ENCODE results near the gene PTH1R.
A peak's percentile ranks its signal among the peaks of the same experiment; 100 is the strongest.

Gene PTH1R

DNA sequence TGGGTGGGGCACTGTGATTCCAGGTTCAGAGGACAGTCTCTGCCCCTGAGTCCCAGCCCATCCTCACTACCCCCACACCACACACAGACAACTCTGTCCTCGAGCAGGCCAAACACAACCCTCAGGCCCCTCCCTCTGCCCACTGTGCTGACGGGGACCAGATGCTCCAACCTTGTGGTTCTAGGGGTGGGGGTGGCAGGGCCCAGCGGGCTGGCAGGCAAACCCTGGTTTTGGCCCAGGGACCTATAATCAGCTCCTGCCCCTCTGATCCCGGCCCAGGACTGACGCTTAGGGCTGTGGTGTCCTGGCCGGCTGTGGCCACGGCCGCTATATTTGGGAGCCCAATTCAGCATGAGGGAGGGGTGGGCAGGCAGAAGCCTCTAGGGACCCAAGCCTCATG lies 9.2 kb upstream of the PTH1R start:
- DNase-seq (ENCODE audit: low read depth in 2 of 2), result no peak
- H3K4me3 ChIP-seq (replicated peaks in 1 of 2; ENCODE audit: low read depth in 2 of 2, low read length in 2 of 2), result no peak overlapping the region
- TF ChIP-seq, protein P1, sequence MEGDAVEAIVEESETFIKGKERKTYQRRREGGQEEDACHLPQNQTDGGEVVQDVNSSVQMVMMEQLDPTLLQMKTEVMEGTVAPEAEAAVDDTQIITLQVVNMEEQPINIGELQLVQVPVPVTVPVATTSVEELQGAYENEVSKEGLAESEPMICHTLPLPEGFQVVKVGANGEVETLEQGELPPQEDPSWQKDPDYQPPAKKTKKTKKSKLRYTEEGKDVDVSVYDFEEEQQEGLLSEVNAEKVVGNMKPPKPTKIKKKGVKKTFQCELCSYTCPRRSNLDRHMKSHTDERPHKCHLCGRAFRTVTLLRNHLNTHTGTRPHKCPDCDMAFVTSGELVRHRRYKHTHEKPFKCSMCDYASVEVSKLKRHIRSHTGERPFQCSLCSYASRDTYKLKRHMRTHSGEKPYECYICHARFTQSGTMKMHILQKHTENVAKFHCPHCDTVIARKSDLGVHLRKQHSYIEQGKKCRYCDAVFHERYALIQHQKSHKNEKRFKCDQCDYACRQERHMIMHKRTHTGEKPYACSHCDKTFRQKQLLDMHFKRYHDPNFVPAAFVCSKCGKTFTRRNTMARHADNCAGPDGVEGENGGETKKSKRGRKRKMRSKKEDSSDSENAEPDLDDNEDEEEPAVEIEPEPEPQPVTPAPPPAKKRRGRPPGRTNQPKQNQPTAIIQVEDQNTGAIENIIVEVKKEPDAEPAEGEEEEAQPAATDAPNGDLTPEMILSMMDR (IDR thresholded peaks at IDR 0.05; ENCODE audit: low read depth, low read length), result no peak

DNA sequence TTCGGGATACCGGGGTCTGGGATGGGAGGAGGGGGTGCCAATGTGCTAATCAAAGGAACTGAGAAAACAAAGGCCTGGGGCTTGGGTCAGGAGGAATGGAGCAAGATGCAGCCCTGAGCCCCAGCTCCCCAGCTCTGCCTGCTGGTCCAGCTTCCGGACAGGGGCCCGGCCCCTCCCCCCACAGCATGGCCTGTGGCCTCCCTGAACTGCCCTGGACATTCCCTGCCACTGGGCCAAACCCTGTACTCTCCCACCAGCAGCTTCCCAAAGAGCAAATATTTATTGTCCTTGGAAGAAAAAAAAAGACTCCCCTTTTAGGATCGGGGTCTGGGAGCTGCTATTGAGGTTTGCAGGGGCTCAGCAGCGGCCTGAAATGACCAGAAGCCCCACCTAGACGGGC lies 8.6 kb upstream of the PTH1R start:
- no peak for DNase-seq (ENCODE audit: low read depth in 2 of 2)
- H3K4me3 ChIP-seq (replicated peaks in 1 of 2; ENCODE audit: low read depth in 2 of 2, low read length in 2 of 2), result no peak overlapping the region
- TF ChIP-seq, protein P1 (IDR thresholded peaks at IDR 0.05; ENCODE audit: low read depth, low read length), result no peak

DNA sequence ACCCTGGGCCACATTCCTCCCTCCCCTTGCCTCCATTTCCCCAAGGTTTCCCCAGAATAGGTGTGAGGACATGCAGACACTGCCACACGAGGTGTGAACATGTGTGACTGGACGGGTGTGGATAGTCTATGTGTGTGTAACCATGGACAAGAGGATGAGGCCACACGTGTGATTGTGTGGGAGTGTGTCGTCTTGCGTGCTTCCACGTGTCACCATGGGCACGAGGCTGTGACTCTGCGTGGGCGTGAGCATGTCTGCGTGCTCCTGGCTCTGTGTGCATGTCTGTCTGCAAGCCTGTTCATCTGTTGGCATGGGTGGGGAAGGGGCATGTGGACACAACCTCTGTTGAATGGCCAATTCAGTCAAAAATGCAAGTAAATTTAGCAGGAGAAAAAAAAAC lies 8.1 kb upstream of the PTH1R start:
- TF ChIP-seq, protein P1 (IDR thresholded peaks at IDR 0.05; ENCODE audit: low read depth, low read length), result no peak
- DNase-seq (ENCODE audit: low read depth in 2 of 2), result no peak
- no peak overlapping the region for H3K4me3 ChIP-seq (replicated peaks in 1 of 2; ENCODE audit: low read depth in 2 of 2, low read length in 2 of 2)

DNA sequence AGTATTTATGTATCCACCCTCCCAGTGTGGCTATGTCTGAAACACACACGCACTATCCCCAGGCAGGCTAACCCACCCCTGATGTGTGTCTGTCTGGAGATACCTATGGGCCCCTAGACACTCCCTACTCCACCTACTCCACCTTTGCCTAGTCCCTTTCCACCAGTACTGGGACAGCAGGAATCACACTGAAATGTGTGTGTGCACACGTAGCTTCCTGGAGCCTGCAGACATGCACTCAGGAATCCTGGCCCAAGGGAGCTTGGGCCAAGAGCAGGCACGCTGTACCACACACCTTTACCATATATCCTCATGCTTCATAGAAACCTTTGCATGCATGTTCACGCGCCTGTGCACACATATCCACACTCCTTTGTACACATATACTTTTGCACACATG lies 6.9 kb upstream of the PTH1R start:
- no peak overlapping the region for H3K4me3 ChIP-seq (replicated peaks in 1 of 2; ENCODE audit: low read depth in 2 of 2, low read length in 2 of 2)
- TF ChIP-seq, protein P1 (IDR thresholded peaks at IDR 0.05; ENCODE audit: low read depth, low read length), result no peak
- DNase-seq (ENCODE audit: low read depth in 2 of 2), result no peak

DNA sequence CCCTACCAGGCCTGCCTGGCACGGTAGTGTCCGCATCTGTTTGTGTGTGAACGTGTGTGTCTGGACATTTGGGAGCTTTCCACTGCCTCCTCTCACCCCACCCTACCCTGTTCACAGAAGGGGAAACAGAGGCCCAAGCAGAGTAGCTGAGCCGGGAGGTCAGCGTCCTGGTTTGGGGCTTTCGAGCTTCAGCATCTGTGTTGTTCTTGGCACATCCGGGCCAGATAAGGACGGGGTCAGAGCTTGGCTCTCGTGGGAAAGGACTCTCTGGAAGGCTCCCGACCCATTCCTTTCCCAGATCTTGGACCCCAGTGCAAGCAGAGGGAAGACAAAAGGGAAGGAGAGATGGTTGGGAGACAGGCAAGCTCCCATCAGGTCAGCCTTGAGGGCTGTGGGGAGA lies 6.3 kb upstream of the PTH1R start:
- DNase-seq (ENCODE audit: low read depth in 2 of 2), result peak in 1 of 2 donors; percentile 56
- TF ChIP-seq, protein P1 (IDR thresholded peaks at IDR 0.05; ENCODE audit: low read depth, low read length), result no peak
- no peak overlapping the region for H3K4me3 ChIP-seq (replicated peaks in 1 of 2; ENCODE audit: low read depth in 2 of 2, low read length in 2 of 2)

DNA sequence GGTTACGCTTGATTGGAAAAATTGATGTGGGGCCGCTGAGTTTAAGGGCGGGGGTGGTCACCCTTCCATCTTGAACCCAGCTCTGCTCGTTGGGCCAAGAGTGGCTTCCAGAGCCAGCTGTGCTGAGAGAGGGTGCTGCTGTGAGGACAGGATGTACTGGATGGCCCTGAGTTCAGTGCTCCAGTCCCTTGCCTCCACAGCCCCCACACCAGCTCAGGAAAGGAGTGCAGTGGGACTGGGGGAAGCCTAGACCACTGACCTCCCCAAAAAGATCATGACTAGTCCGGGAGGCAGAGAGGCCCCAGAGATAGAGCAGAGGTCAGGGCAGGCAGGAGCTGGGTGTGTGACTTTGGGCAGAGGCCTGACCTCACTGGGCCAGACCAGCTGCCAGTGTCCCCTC lies 4.0 kb upstream of the PTH1R start:
- no peak overlapping the region for H3K4me3 ChIP-seq (replicated peaks in 1 of 2; ENCODE audit: low read depth in 2 of 2, low read length in 2 of 2)
- no peak for DNase-seq (ENCODE audit: low read depth in 2 of 2)
- TF ChIP-seq, protein P1 (IDR thresholded peaks at IDR 0.05; ENCODE audit: low read depth, low read length), result no peak

DNA sequence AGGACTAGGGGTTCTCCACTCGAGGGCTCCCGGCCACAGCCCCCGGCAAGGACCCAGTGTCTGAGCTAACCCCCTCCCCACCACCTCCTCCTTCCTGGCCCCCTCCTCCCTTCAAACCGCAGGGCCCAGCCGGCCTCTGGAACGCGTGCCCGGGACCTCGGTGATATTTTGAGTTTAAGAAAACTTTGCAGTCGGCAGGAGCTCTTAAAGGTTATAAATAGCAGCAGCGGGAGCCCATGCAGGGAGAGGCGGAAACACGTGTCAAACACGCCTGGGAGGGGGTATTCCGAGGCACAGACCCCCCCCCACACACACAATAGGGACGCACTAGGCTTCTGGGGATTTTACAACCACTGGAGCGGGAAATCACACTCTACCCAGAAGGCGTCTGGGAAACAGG lies 3.1 kb upstream of the PTH1R start:
- no peak for DNase-seq (ENCODE audit: low read depth in 2 of 2)
- no peak overlapping the region for H3K4me3 ChIP-seq (replicated peaks in 1 of 2; ENCODE audit: low read depth in 2 of 2, low read length in 2 of 2)
- TF ChIP-seq, protein P1 (IDR thresholded peaks at IDR 0.05; ENCODE audit: low read depth, low read length), result no peak

Data from cardiac fibroblast (primary cell).